Common myeloid progenitor, CD34-positive (primary cell): Measurements from ENCODE around the gene MFAP3L.

ENCODE experiments used
- CTCF ChIA-PET: fragments of 350-600 bp; sonication (Branson Sonifier 250); formaldehyde crosslinking; loops from one replicate; lab custom pipeline; 2021; ENCODE audit warnings: antibody characterized with exemption; lab: Charles Lee
- POLR2A ChIA-PET: fragments of 350-600 bp; sonication (Branson Sonifier 250); formaldehyde crosslinking; loops from one replicate; lab custom pipeline; 2021; ENCODE audit warnings: antibody characterized with exemption; lab: Charles Lee
- DNase-seq, 3 donors: peaks; one replicate each; pipeline versions ENCODE4 v3.0.0 to v3.0.0-alpha.2; 2013
- H3K27ac ChIP-seq, 2 experiments: 1 replicate in 1 of 2; 2 replicates in 1 of 2; pipeline ENCODE4 v1.7.0; 2013; ENCODE audit warnings: inconsistent platforms in 2 of 2, low read length in 2 of 2, mild to moderate bottlenecking in 2 of 2, low read depth in 1 of 2, moderate library complexity in 1 of 2; ENCODE audit not compliant: severe bottlenecking in 2 of 2, insufficient read depth in 1 of 2, poor library complexity in 1 of 2
- H3K27me3 ChIP-seq, 5 experiments: replicated peaks in 2 of 5; 1 replicate in 3 of 5; 2 replicates in 2 of 5; pipeline versions ENCODE4 v1.6.1 to v1.7.0; 2013; ENCODE audit warnings: low read length in 4 of 5, mild to moderate bottlenecking in 2 of 5, moderate library complexity in 2 of 5, inconsistent platforms in 1 of 5; ENCODE audit not compliant: insufficient read depth in 5 of 5, control insufficient read depth in 4 of 5
- H3K36me3 ChIP-seq, 4 experiments: 1 replicate in 2 of 4; 2 replicates in 2 of 4; pipeline versions ENCODE4 v1.6.1 to v1.7.0; 2013; ENCODE audit warnings: low read length in 3 of 4, control low read depth in 1 of 4, mild to moderate bottlenecking in 1 of 4; ENCODE audit not compliant: control insufficient read depth in 4 of 4, insufficient read depth in 4 of 4
- H3K4me1 ChIP-seq, 4 experiments: 1 replicate in 3 of 4; 2 replicates in 1 of 4; pipeline versions ENCODE4 v1.6.1 to v1.7.1; 2013; ENCODE audit warnings: low read length in 3 of 4, mild to moderate bottlenecking in 3 of 4, control low read depth in 1 of 4, inconsistent platforms in 1 of 4, moderate library complexity in 1 of 4; ENCODE audit not compliant: control insufficient read depth in 4 of 4, insufficient read depth in 4 of 4; ENCODE audit errors: control extremely low read depth in 1 of 4
- H3K4me3 ChIP-seq, 7 experiments: 1 replicate in 4 of 7; 2 replicates in 3 of 7; pipeline versions ENCODE4 v1.5.1 to v1.7.0; 2013; ENCODE audit warnings: mild to moderate bottlenecking in 7 of 7, low read length in 6 of 7, moderate library complexity in 6 of 7, inconsistent platforms in 2 of 7, low read depth in 2 of 7, control low read depth in 1 of 7; ENCODE audit not compliant: insufficient read depth in 4 of 7, control insufficient read depth in 1 of 7; ENCODE audit errors: extremely low read depth in 1 of 7
- H3K9me3 ChIP-seq, 5 experiments: 1 replicate in 4 of 5; 2 replicates in 1 of 5; pipeline versions ENCODE4 v1.6.1 to v1.7.1; 2013; ENCODE audit warnings: low read length in 4 of 5, mild to moderate bottlenecking in 2 of 5, inconsistent platforms in 1 of 5, low read depth in 1 of 5, moderate library complexity in 1 of 5; ENCODE audit not compliant: control insufficient read depth in 4 of 5, insufficient read depth in 2 of 5; ENCODE audit errors: control extremely low read depth in 1 of 5
- WGBS: methylation state at CpG from one replicate; pipeline ENCODE4 v1.1.5; 2013; ENCODE audit not compliant: insufficient coverage; 5-methylcytosine and 5-hydroxymethylcytosine counted together

The MFAP3L gene

GRCh38 chr4:170038232-170038631 is 12.0 kb upstream of the MFAP3L start:
- no peaks in the 10 kb centered on the region for H3K36me3 ChIP-seq
- no peaks in the 10 kb centered on the region for H3K9me3 ChIP-seq
- CTCF ChIA-PET = interaction anchor here (1.0 to 1.2 kb wide), 2 partner anchors 10 to 227 kb away, joined by 3 to 4 read pairs; no protein-coding TSS in a partner anchor
- H3K27ac ChIP-seq = no peak overlapping the region
- no peak for DNase-seq
- no peak overlapping the region for H3K4me3 ChIP-seq
- no peaks in the 10 kb centered on the region for H3K4me1 ChIP-seq
- POLR2A ChIA-PET = no interaction called here
- H3K27me3 ChIP-seq = peaks cover 0 to 1% (median 0%) of the 10 kb centered on the region in 5 experiments
- WGBS = 100% methylated on average over 7 of the region's 7 CpGs

- H3K36me3 ChIP-seq = no peaks in the 10 kb centered on the region
- no CpG with 5 or more reads among the region's 1 CpG for WGBS
- CTCF ChIA-PET = interaction anchor here (1.0 to 1.2 kb wide), 2 partner anchors 11 to 227 kb away, joined by 3 to 4 read pairs; no protein-coding TSS in a partner anchor
- no peak for DNase-seq
- H3K27me3 ChIP-seq = peaks cover 0 to 1% (median 0%) of the 10 kb centered on the region in 5 experiments
- no peak overlapping the region for H3K4me3 ChIP-seq
- no peak overlapping the region for H3K27ac ChIP-seq
- no peaks in the 10 kb centered on the region for H3K4me1 ChIP-seq
- H3K9me3 ChIP-seq = no peaks in the 10 kb centered on the region
- POLR2A ChIA-PET = no interaction called here
Observed at GRCh38 chr4:170037481-170037880, 11.3 kb upstream of the MFAP3L start.

- H3K4me3 ChIP-seq = no peak overlapping the region
- H3K4me1 ChIP-seq = no peaks in the 10 kb centered on the region
- no CpG with 5 or more reads among the region's 3 CpGs for WGBS
- ChIA-PET POLR2A (no interaction called here), CTCF (no interaction called here)
- H3K36me3 ChIP-seq = no peaks in the 10 kb centered on the region
- H3K9me3 ChIP-seq = no peaks in the 10 kb centered on the region
- no peak overlapping the region for H3K27ac ChIP-seq
- H3K27me3 ChIP-seq = peaks cover 0 to 1% (median 0%) of the 10 kb centered on the region in 5 experiments
- no peak for DNase-seq
Observed at GRCh38 chr4:170035845-170036244, 9.7 kb upstream of the MFAP3L start.

- H3K36me3 ChIP-seq = no peaks in the 10 kb centered on the region
- no peak overlapping the region for H3K4me3 ChIP-seq
- no peaks in the 10 kb centered on the region for H3K9me3 ChIP-seq
- no peaks in the 10 kb centered on the region for H3K4me1 ChIP-seq
- H3K27ac ChIP-seq = no peak overlapping the region
- DNase-seq = no peak
- CTCF ChIA-PET = no interaction called here
- H3K27me3 ChIP-seq = peaks cover 0 to 1% (median 0%) of the 10 kb centered on the region in 5 experiments
- POLR2A ChIA-PET = no interaction called here
- WGBS = 100% methylated on average over 1 of the region's 1 CpG
Observed at GRCh38 chr4:170035231-170035630, 9.0 kb upstream of the MFAP3L start.

GRCh38 chr4:170033999-170034398 is 7.8 kb upstream of the MFAP3L start:
- Histone ChIP-seq H3K27me3 (peaks cover 0 to 4% (median 0%) of the 10 kb centered on the region in 5 experiments), H3K36me3 (no peaks in the 10 kb centered on the region), H3K27ac (no peak overlapping the region), H3K4me1 (no peaks in the 10 kb centered on the region), H3K4me3 (no peak overlapping the region), H3K9me3 (no peaks in the 10 kb centered on the region)
- no peak for DNase-seq
- 100% methylated on average over 2 of the region's 2 CpGs for WGBS
- ChIA-PET CTCF (interaction anchor here (1.0 kb wide), 2 partner anchors 11 to 25 kb away, joined by 3 to 7 read pairs; no protein-coding TSS in a partner anchor), POLR2A (no interaction called here)

GRCh38 chr4:170030121-170030520 is 3.9 kb upstream of the MFAP3L start:
- no peak for DNase-seq
- no CpG with 5 or more reads among the region's 1 CpG for WGBS
- Histone ChIP-seq H3K9me3 (no peaks in the 10 kb centered on the region), H3K4me1 (peaks cover 2 to 16% (median 15%) of the 10 kb centered on the region in 4 experiments), H3K27me3 (peaks cover 0 to 28% (median 3%) of the 10 kb centered on the region in 5 experiments), H3K27ac (no peak overlapping the region), H3K4me3 (no peak overlapping the region), H3K36me3 (no peaks in the 10 kb centered on the region)
- ChIA-PET CTCF (interaction anchor here (1.2 to 1.3 kb wide), 2 partner anchors 195 to 220 kb away, joined by 4 read pairs; no protein-coding TSS in a partner anchor), POLR2A (no interaction called here)

DNA sequence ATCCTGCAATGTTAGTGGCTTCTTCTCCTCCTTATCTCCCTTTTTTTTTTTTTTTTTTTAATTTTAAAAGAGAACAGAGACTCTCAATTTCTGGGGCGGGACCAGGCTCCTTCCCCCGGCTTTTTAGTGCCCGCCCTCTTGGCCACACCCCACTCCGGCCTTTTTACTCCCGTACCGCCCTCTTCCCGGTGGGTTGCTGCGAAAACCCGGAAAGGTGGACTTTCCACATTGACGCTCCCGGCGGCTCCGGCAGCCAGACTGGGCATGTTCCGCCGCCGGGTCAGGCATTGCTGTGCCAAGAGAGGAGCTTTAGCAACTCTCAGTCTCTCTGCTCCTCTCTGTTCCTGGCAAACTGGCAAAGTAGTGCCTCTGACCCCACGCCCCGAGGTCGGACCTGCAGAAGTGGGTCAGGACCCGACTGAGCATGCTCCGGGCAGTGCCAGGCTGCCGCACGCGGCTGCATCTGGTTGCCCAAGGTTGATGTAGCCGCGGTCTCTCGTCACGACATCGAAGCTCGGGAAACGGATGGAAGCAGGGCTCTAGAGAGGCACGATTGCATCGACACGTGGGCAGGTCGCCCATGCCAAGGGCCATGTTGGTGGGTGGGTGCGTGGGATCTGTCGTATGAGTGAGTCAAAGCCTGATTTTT is 1.1 kb upstream of the MFAP3L start:
- Histone ChIP-seq H3K4me3 (peak overlapping the region in 6 of 7 experiments; percentile 79 to 91 (median 86)), H3K36me3 (no peaks in the 10 kb centered on the region), H3K4me1 (peaks cover 2 to 16% (median 15%) of the 10 kb centered on the region in 4 experiments), H3K9me3 (no peaks in the 10 kb centered on the region), H3K27me3 (peaks cover 0 to 29% (median 4%) of the 10 kb centered on the region in 5 experiments), H3K27ac (no peak overlapping the region)
- ChIA-PET CTCF (interaction anchor here (0.9 to 1.0 kb wide), 2 partner anchors 20 to 217 kb away, joined by 3 to 5 read pairs; no protein-coding TSS in a partner anchor), POLR2A (interaction anchor here (1.1 kb wide), 1 partner anchor 1470 kb away, joined by 4 read pairs; no protein-coding TSS in a partner anchor)
- WGBS = 0% methylated on average over 25 of the region's 37 CpGs
- peak; percentile 96 to 98 (median 97) for DNase-seq
